Body of pancreas (tissue), 4 donors: ENCODE results near the gene SOAT2.

Experiments
- POLR2A ChIP-seq, 3 donors: fragments of 450-650 bp; IDR thresholded peaks; one replicate each; pipeline ENCODE4 v1.6.1; 2016; ENCODE audit warnings: antibody characterized with exemption in 3 of 3, mild to moderate bottlenecking in 2 of 3
- TF ChIP-seq, protein P1 (sequence below), 7 experiments: fragments of 450-650 bp in 4 of 7; fragments of 200-600 bp in 3 of 7; sonication (generic) in 3 of 7; IDR thresholded peaks; one replicate each; pipeline ENCODE4 v1.5.1; 2016 to 2019; ENCODE audit warnings: antibody characterized with exemption in 7 of 7

DNA sequence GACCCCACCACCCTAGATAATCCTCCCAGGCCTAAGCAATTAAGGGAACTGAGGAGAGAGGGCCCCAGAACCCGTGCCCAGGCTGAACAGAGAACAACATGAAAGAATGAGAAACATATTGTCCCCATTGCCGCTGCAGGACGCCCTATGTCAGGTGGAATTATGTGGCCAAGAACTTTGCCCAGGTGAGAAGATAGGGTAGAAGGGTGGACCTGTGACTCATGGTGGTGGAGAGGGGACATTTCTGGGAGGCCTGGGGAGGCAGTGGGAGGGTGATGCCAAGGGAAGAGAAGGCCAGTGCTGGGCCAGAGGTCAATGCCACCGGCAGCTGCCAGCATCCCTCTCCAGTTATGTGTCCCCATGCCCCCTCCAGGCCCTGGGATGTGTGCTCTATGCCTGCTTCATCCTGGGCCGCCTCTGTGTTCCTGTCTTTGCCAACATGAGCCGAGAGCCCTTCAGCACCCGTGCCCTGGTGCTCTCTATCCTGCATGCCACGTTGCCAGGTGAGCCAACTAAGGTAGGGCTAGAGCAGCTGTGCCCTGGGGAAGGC, 15.5 kb downstream of the SOAT2 start:
- TF ChIP-seq, protein P1, sequence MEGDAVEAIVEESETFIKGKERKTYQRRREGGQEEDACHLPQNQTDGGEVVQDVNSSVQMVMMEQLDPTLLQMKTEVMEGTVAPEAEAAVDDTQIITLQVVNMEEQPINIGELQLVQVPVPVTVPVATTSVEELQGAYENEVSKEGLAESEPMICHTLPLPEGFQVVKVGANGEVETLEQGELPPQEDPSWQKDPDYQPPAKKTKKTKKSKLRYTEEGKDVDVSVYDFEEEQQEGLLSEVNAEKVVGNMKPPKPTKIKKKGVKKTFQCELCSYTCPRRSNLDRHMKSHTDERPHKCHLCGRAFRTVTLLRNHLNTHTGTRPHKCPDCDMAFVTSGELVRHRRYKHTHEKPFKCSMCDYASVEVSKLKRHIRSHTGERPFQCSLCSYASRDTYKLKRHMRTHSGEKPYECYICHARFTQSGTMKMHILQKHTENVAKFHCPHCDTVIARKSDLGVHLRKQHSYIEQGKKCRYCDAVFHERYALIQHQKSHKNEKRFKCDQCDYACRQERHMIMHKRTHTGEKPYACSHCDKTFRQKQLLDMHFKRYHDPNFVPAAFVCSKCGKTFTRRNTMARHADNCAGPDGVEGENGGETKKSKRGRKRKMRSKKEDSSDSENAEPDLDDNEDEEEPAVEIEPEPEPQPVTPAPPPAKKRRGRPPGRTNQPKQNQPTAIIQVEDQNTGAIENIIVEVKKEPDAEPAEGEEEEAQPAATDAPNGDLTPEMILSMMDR (IDR thresholded peaks at IDR 0.05), result no peak
- TF ChIP-seq POLR2A (IDR thresholded peaks at IDR 0.05), result no peak
